Right lobe of liver (tissue), 4 donors: ENCODE data around the gene ANKLE1.

ENCODE experiments used
- POLR2A ChIP-seq: fragments of 450-650 bp; IDR thresholded peaks from one replicate; pipeline ENCODE4 v1.6.1; 2017; ENCODE audit warnings: antibody characterized with exemption, mild to moderate bottlenecking
- TF ChIP-seq, protein P1 (sequence below), 4 donors: fragments of 200-600 bp in 3 of 4; fragments of 450-650 bp in 1 of 4; IDR thresholded peaks; one replicate each; pipeline versions ENCODE4 v1.5.1 to v1.8.0; 2016 to 2022; ENCODE audit warnings: antibody characterized with exemption in 4 of 4, mild to moderate bottlenecking in 2 of 4
- donor health status: DM: no; HTN: no; CAD: no.
- donor health status: DM: no; HTN: no; CAD: no.
- donor health status: DM: no; HTN: yes; CAD: no.

DNA sequence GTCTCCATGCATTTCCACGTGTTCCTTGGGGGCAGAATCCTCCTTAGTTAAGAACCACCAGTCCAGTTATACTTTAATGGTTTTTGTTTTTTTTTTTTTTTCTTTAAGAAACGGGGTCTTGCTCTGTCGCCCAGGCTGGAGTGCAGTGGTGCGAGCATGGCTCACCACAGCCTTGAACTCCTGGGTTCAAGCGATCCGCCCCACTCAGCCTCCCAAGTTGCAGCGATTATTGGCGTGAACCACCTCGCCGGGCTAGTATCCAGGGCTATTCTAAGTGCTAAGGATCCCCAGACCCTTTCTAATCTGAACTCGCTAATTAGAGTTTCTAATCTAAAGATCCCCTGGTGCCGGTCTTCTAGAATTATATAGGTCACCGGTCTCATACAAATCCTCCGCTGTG is 11.9 kb downstream of the ANKLE1 start:
- TF ChIP-seq, protein P1, sequence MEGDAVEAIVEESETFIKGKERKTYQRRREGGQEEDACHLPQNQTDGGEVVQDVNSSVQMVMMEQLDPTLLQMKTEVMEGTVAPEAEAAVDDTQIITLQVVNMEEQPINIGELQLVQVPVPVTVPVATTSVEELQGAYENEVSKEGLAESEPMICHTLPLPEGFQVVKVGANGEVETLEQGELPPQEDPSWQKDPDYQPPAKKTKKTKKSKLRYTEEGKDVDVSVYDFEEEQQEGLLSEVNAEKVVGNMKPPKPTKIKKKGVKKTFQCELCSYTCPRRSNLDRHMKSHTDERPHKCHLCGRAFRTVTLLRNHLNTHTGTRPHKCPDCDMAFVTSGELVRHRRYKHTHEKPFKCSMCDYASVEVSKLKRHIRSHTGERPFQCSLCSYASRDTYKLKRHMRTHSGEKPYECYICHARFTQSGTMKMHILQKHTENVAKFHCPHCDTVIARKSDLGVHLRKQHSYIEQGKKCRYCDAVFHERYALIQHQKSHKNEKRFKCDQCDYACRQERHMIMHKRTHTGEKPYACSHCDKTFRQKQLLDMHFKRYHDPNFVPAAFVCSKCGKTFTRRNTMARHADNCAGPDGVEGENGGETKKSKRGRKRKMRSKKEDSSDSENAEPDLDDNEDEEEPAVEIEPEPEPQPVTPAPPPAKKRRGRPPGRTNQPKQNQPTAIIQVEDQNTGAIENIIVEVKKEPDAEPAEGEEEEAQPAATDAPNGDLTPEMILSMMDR (IDR thresholded peaks at IDR 0.05), result no peak
- no peak for TF ChIP-seq POLR2A
